Adrenal gland (tissue), 5 donors: ENCODE data around the gene KLHL29.

ENCODE experiments used
- POLR2A ChIP-seq, 2 donors: fragments of 450-650 bp; IDR thresholded peaks; one replicate each; pipeline ENCODE4 v1.6.1; 2017; ENCODE audit warnings: antibody characterized with exemption in 2 of 2, mild to moderate bottlenecking in 2 of 2, moderate library complexity in 1 of 2
- TF ChIP-seq, protein P1 (sequence below), 6 experiments: fragments of 450-650 bp in 4 of 6; fragments of 200-600 bp in 2 of 6; sonication (generic) in 1 of 6; IDR thresholded peaks; 1 replicate in 5 of 6; 2 replicates in 1 of 6; pipeline versions ENCODE4 v1.5.1 to v1.8.0; 2016 to 2021; ENCODE audit warnings: antibody characterized with exemption in 6 of 6, mild to moderate bottlenecking in 2 of 6, moderate library complexity in 1 of 6
- donor health status: DM: no; HTN: no; CAD: no.

- no peak for TF ChIP-seq POLR2A (IDR thresholded peaks at IDR 0.05)
- TF ChIP-seq, protein P1, sequence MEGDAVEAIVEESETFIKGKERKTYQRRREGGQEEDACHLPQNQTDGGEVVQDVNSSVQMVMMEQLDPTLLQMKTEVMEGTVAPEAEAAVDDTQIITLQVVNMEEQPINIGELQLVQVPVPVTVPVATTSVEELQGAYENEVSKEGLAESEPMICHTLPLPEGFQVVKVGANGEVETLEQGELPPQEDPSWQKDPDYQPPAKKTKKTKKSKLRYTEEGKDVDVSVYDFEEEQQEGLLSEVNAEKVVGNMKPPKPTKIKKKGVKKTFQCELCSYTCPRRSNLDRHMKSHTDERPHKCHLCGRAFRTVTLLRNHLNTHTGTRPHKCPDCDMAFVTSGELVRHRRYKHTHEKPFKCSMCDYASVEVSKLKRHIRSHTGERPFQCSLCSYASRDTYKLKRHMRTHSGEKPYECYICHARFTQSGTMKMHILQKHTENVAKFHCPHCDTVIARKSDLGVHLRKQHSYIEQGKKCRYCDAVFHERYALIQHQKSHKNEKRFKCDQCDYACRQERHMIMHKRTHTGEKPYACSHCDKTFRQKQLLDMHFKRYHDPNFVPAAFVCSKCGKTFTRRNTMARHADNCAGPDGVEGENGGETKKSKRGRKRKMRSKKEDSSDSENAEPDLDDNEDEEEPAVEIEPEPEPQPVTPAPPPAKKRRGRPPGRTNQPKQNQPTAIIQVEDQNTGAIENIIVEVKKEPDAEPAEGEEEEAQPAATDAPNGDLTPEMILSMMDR (IDR thresholded peaks at IDR 0.05): no peak
Observed at GRCh38 chr2:23381084-23381483, 3.9 kb upstream of the KLHL29 start.
